K562 (cell line): ENCODE measurements around the gene PCDH19. TPM values are rescaled to one million over a fixed set of nuclear protein-coding genes. Genes with fewer than 3 reads are reported as not detected.

Experiments
- ATAC-seq: fragments of 200-7000 bp; cut with Tn5 transposase; 3 replicates; pipeline ENCODE4 v1.9.1; 2020; ENCODE audit warnings: moderate library complexity
- BruUV-seq: library from RNA; stranded (reverse); fragments of 400-500 nt; replicated peaks from 2 replicates; lab custom pipeline; 2021; lab: Mats Ljungman, UMichigan
- CTCF ChIA-PET: fragments of 300-600 bp; formaldehyde crosslinking; extraction: SDS; loops from one replicate; lab custom pipeline; 2021; ENCODE audit warnings: low intra/inter-chr PET ratio; lab: Yijun Ruan, JAX
- POLR2A ChIA-PET: fragments of 300-600, 350-650 bp; sonication (Branson Sonifier 250); formaldehyde crosslinking; extraction: SDS; loops from one replicate; lab custom pipeline; 2021; ENCODE audit warnings: antibody characterized with exemption, inconsistent platforms; lab: Yijun Ruan, JAX
- DNase-seq, 4 experiments: peaks; one replicate each; pipeline versions ENCODE4 v3.0.0 to v3.0.0-alpha.2; 2011 to 2018; ENCODE audit warnings: low spot score in 3 of 4, mixed read lengths in 3 of 4; ENCODE audit errors: extremely low read depth in 1 of 4
- FAIRE-seq: peaks from 2 replicates; lab custom pipeline; 2011; peaks lifted over from hg19 to GRCh38; lab: Jason Lieb, UNC
- H2AFZ ChIP-seq: 2 replicates; pipeline ENCODE4 v1.6.0; 2011; ENCODE audit warnings: low read depth, low read length, control low read depth, inconsistent platforms
- H3K27ac ChIP-seq: fragments of 200-600 bp; 3 replicates; pipeline ENCODE4 v1.8.0; 2011; ENCODE audit warnings: low read depth, mild to moderate bottlenecking, control low read depth, inconsistent platforms, low read length, moderate library complexity, mixed read lengths; ENCODE audit errors: extremely low read depth
- H3K27me3 ChIP-seq, 2 experiments: fragments of 300-600 bp in 1 of 2; 2 replicates in 1 of 2; 3 replicates in 1 of 2; pipeline versions ENCODE4 v1.6.0 to v1.8.0; 2011; ENCODE audit warnings: inconsistent platforms in 2 of 2, low read length in 2 of 2, mild to moderate bottlenecking in 1 of 2, mixed read lengths in 1 of 2, moderate library complexity in 1 of 2; ENCODE audit not compliant: control insufficient read depth in 2 of 2, insufficient read depth in 2 of 2
- H3K36me3 ChIP-seq: fragments of 300-600 bp; 3 replicates; pipeline ENCODE4 v1.8.0; 2011; ENCODE audit warnings: mild to moderate bottlenecking, low read length, inconsistent platforms; ENCODE audit not compliant: control insufficient read depth, insufficient read depth
- H3K4me1 ChIP-seq, 2 experiments: fragments of 200-600 bp in 1 of 2; replicated peaks in 1 of 2; 2 replicates in 1 of 2; 3 replicates in 1 of 2; pipeline versions ENCODE4 v1.5.1 to v1.8.0; 2011; ENCODE audit warnings: inconsistent platforms in 2 of 2, low read length in 2 of 2, mild to moderate bottlenecking in 1 of 2, mixed read lengths in 1 of 2, moderate library complexity in 1 of 2; ENCODE audit not compliant: control insufficient read depth in 2 of 2, insufficient read depth in 2 of 2
- H3K4me2 ChIP-seq: 2 replicates; pipeline ENCODE4 v1.6.1; 2011; ENCODE audit warnings: low read length, control low read depth, inconsistent platforms, mixed read lengths; ENCODE audit not compliant: insufficient read depth
- H3K4me3 ChIP-seq: fragments of 200-600 bp; sonication (generic), shearing (Covaris generic); 2 replicates; pipeline ENCODE4 v1.5.1; 2016; ENCODE audit warnings: control low read depth, inconsistent platforms
- H3K79me2 ChIP-seq: fragments of 200-600 bp; 3 replicates; pipeline ENCODE4 v1.8.0; 2011; ENCODE audit warnings: low read length, inconsistent platforms; ENCODE audit not compliant: control insufficient read depth, insufficient read depth
- H3K9ac ChIP-seq, 2 experiments: 2 replicates each; pipeline versions ENCODE4 v1.6.0 to v1.6.1; 2011; ENCODE audit warnings: low read depth in 2 of 2, low read length in 2 of 2, control low read depth in 1 of 2, inconsistent platforms in 1 of 2, mild to moderate bottlenecking in 1 of 2, mixed read lengths in 1 of 2; ENCODE audit not compliant: insufficient read depth in 1 of 2
- H3K9me1 ChIP-seq: one replicate; pipeline ENCODE4 v1.6.0; 2011; ENCODE audit warnings: inconsistent platforms, mild to moderate bottlenecking, low read length, moderate library complexity; ENCODE audit not compliant: control insufficient read depth, insufficient read depth
- H3K9me3 ChIP-seq: replicated peaks from 2 replicates; pipeline ENCODE4 v1.5.1; 2011; ENCODE audit warnings: low read depth, low read length, inconsistent platforms; ENCODE audit not compliant: control insufficient read depth, insufficient read depth
- H4K20me1 ChIP-seq: replicated peaks from 2 replicates; pipeline ENCODE4 v1.6.1; 2011; ENCODE audit warnings: low read length, inconsistent platforms, mixed read lengths; ENCODE audit not compliant: control insufficient read depth, insufficient read depth
- HMG20B ChIP-seq: fragments of 250-450 bp; sonication (Bioruptor Pico); IDR thresholded peaks from 2 replicates; pipeline ENCODE4 v1.5.0; 2021; ENCODE audit warnings: mild to moderate bottlenecking
- MAFG ChIP-seq: fragments of 450-650 bp; conservative IDR thresholded peaks from 2 replicates; pipeline ENCODE4 v1.6.1; 2016; ENCODE audit warnings: missing genetic modification characterization, missing compliant biosample characterization
- MTF1 ChIP-seq: fragments of 250-450 bp; sonication (Bioruptor Pico); IDR thresholded peaks from 2 replicates; pipeline ENCODE4 v1.9.0; 2021; ENCODE audit warnings: moderate library complexity, mild to moderate bottlenecking, inconsistent platforms, borderline replicate concordance
- POLR2G ChIP-seq: fragments of 200-400 bp; formaldehyde crosslinking; IDR thresholded peaks from 2 replicates; pipeline ENCODE4 v1.6.1; 2017; ENCODE audit warnings: low read depth, mild to moderate bottlenecking, antibody characterized with exemption, low read length, moderate library complexity
- SAFB ChIP-seq: fragments of 200-400 bp; formaldehyde crosslinking; IDR thresholded peaks from 2 replicates; pipeline ENCODE4 v1.6.1; 2017; ENCODE audit warnings: low read depth, low read length, borderline replicate concordance
- SMAD2 ChIP-seq: fragments of 150-350 bp; IDR thresholded peaks from 2 replicates; pipeline ENCODE4 v1.6.1; 2014; ENCODE audit warnings: low read depth, mild to moderate bottlenecking, low read length
- STAT5B ChIP-seq: fragments of 250-450 bp; sonication (Bioruptor Pico); IDR thresholded peaks from 2 replicates; pipeline ENCODE4 v1.8.0; 2021; ENCODE audit warnings: mild to moderate bottlenecking, inconsistent platforms
- ZBTB17 ChIP-seq: fragments of 450-650 bp; formaldehyde crosslinking; IDR thresholded peaks from 2 replicates; pipeline ENCODE4 v1.4.0; 2020; ENCODE audit warnings: mild to moderate bottlenecking
- ZNF165 ChIP-seq: fragments of 250-450 bp; sonication (Bioruptor Pico); IDR thresholded peaks from 2 replicates; pipeline ENCODE4 v1.4.0; 2020; ENCODE audit warnings: borderline replicate concordance
- WGBS: fragments of 100-300 bp; shearing (Covaris generic); methylation state at CpG from one replicate; pipeline ENCODE4 v1.1.6; 2016; ENCODE audit warnings: low coverage, mixed read lengths; ENCODE audit not compliant: insufficient coverage; ENCODE audit errors: missing lambda C conversion rate; 5-methylcytosine and 5-hydroxymethylcytosine counted together
- in situ Hi-C: fragments of 300-500 bp; cut with MboI; formaldehyde crosslinking; loops from 4 replicates; pipeline ENCODE4 v1.15.0; 2018; ENCODE audit warnings: inconsistent platforms, mixed read lengths
- intact Hi-C: fragments of 100-400 bp; cut with micrococcal nuclease; formaldehyde crosslinking; loops from 2 replicates; pipeline ENCODE4 v1.14.2; 2022
- polyA plus RNA-seq, 8 experiments: library from polyadenylated mRNA; depleted of rRNA in 4 of 8; stranded (reverse) in 5 of 8; unstranded in 3 of 8; fragments of >200 nt; fragmentation: Nextera tagmentation in 2 of 8; fragmentation: Illumina TruSeq in 1 of 8; extraction: Ambion mirVana in 2 of 8; extraction: Trizol in 1 of 8; gene quantifications; 2 replicates each; pipeline versions ENCODE4 v1.2.1 to v1.2.3, GENCODE V29; 2011 to 2014; ENCODE audit warnings: inconsistent platforms in 1 of 8, missing spikeins in 1 of 8
- total RNA-seq, 7 experiments: library from RNA; depleted of rRNA in 6 of 7; stranded (reverse); fragments of >200 nt in 6 of 7; fragmentation: Illumina TruSeq in 2 of 7; extraction: Trizol in 2 of 7; gene quantifications; 2 replicates each; pipeline versions ENCODE4 v1.2.1 to v1.2.3, GENCODE V29; 2011 to 2021; ENCODE audit warnings: low replicate concordance in 1 of 7

The PCDH19 gene
- total and polyA plus RNA-seq, 9 of the 15 experiments (the other 6 are each of a cell fraction or from before 2014, with no cell fraction given), result not detected

GRCh38 chrX:100410901-100411801 is 1.1 kb upstream of the PCDH19 start:
- H3K4me2 ChIP-seq, result no peak overlapping the region
- no peak for ATAC-seq
- H4K20me1 ChIP-seq, result no peaks in the 10 kb centered on the region

More at GRCh38 chrX:100410901-100411801, 1.1 kb upstream of the PCDH19 start:
- no peak overlapping the region for H3K9ac ChIP-seq
- BruUV-seq, result no TSS peak
- FAIRE-seq (no peak), DNase-seq (no peak)
- WGBS, result 10% methylated on average over 23 of the region's 53 CpGs
- POLR2A ChIA-PET, result no interaction called here
- no peak overlapping the region for H2AFZ ChIP-seq
- H3K79me2 ChIP-seq, result no peaks in the 10 kb centered on the region
- H3K4me1 ChIP-seq, result no peaks in the 10 kb centered on the region
- H3K36me3 ChIP-seq, result no peaks in the 10 kb centered on the region
- CTCF ChIA-PET, result no interaction called here
- no peaks in the 10 kb centered on the region for H3K9me1 ChIP-seq
- TF ChIP-seq SAFB (no peak), SMAD2 (no peak), STAT5B (no peak), HMG20B (CRISPR knock-in tag) (no peak), MAFG (no peak), POLR2G (no peak), ZBTB17 (CRISPR knock-in tag) (no peak), MTF1 (no peak), ZNF165 (CRISPR knock-in tag) (no peak)
- intact Hi-C loops, result no loop called here
- no peak overlapping the region for H3K4me3 ChIP-seq
- no peaks in the 10 kb centered on the region for H3K9me3 ChIP-seq
- H3K27ac ChIP-seq, result no peak overlapping the region
- in situ Hi-C loops, result no loop called here
- H3K27me3 ChIP-seq, result no peaks in the 10 kb centered on the region
